ENCODE results near the gene RIOK2.

DNA sequence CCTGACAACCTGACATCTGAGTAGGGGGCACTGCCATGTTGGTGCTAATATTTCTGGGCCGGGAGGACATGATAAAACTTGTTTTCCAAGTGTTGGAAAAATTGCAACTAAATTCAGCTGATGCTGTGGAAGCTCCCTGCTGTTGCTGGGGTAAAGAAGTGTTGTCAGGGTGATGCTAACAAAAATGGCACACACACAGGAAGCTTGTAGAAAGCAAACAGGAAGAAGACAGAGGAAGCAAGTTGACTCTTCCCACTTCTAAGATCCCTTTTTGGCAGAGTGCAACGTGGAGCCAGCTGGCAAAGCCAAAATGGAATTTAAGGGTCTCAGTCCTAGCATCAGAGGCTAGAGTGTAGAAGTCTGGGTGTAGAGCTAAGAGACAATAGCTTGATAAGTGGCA lies 11.3 kb upstream of the RIOK2 start:
- TF ChIP-seq CTCF (IDR thresholded peaks at IDR 0.05; ENCODE audit: insufficient read depth, low read length) (no peak), POLR2AphosphoS5 (IDR thresholded peaks at IDR 0.05; ENCODE audit: low read depth) (no peak), REST (IDR thresholded peaks at IDR 0.05; ENCODE audit: insufficient replicate concordance, low read depth) (no peak), GABPA (IDR thresholded peaks at IDR 0.05; ENCODE audit: low read depth) (no peak), SPI1 (IDR thresholded peaks at IDR 0.05; ENCODE audit: borderline replicate concordance, low read depth) (no peak)
